BE2C (cell line): Measurements from ENCODE around the gene INHBC.

Source experiments
- DNase-seq: peaks from one replicate; pipeline ENCODE4 v3.0.0-alpha.2; 2020
- H3K27me3 ChIP-seq: fragments of 250-450 bp; sonication (Bioruptor Pico); 2 replicates; pipeline ENCODE4 v1.5.1; 2020; ENCODE audit warnings: mild to moderate bottlenecking
- H3K36me3 ChIP-seq: fragments of 250-450 bp; sonication (Bioruptor Pico); 2 replicates; pipeline ENCODE4 v1.5.1; 2020; ENCODE audit warnings: mild to moderate bottlenecking
- H3K4me1 ChIP-seq: fragments of 250-450 bp; sonication (Bioruptor Pico); 2 replicates; pipeline ENCODE4 v1.5.1; 2020
- H3K4me3 ChIP-seq: 2 replicates; pipeline ENCODE4 v1.5.1; 2011; ENCODE audit warnings: low read depth, low read length
- H3K9me3 ChIP-seq: fragments of 250-450 bp; sonication (Bioruptor Pico); 2 replicates; pipeline ENCODE4 v1.5.1; 2020
- CTCF ChIP-seq: IDR thresholded peaks from 2 replicates; pipeline ENCODE4 v1.5.1; 2012; ENCODE audit warnings: mild to moderate bottlenecking, low read depth, low read length

The INHBC gene

GRCh38 chr12:57498132-57498502 lies 63.5 kb downstream of the INHBC start:
- Histone ChIP-seq H3K9me3 (no peaks in the 10 kb centered on the region), H3K27me3 (no peaks in the 10 kb centered on the region), H3K36me3 (peaks cover 76% of the 10 kb centered on the region), H3K4me1 (no peaks in the 10 kb centered on the region), H3K4me3 (no peak overlapping the region)
- DNase-seq = no peak
- TF ChIP-seq CTCF = no peak

GRCh38 chr12:57498571-57498970 lies 64.0 kb downstream of the INHBC start:
- no peak overlapping the region for H3K4me3 ChIP-seq
- H3K4me1 ChIP-seq = no peaks in the 10 kb centered on the region
- no peaks in the 10 kb centered on the region for H3K9me3 ChIP-seq
- TF ChIP-seq CTCF = no peak
- peaks cover 80% of the 10 kb centered on the region for H3K36me3 ChIP-seq
- no peak for DNase-seq
- H3K27me3 ChIP-seq = no peaks in the 10 kb centered on the region

- Histone ChIP-seq H3K36me3 (peaks cover 88% of the 10 kb centered on the region), H3K4me3 (no peak overlapping the region), H3K9me3 (no peaks in the 10 kb centered on the region), H3K4me1 (no peaks in the 10 kb centered on the region), H3K27me3 (no peaks in the 10 kb centered on the region)
- TF ChIP-seq CTCF = no peak
- DNase-seq = no peak
Observed at GRCh38 chr12:57500213-57500612, 65.6 kb downstream of the INHBC start.
